ENCODE measurements around the gene LINC01488. TPM values are rescaled to one million over a fixed set of nuclear protein-coding genes. Genes with fewer than 3 reads are reported as not detected.

Gene LINC01488
- total and polyA plus RNA-seq, 10 of the 15 experiments (the other 5 are each of a cell fraction or from before 2014, with no cell fraction given): not detected

DNA sequence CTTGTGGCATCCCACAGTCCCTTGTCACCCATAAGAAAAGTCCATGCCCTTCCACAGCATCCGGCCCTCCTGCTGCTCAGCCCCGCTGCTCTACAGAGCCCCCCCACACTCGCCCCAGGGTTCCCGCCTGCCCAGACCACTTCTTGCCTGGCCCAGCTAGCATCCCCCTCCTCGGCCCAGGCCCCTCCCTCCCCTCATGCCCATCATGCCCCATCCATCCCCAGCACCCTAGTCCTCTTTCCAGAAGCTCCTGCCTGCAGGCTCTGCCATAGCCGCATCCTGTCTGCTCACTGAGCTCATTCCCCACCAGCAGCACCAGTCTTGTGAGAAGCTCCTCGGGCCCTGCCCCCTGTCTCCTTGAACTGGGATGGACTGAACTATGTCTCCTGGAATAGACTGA, 54.4 kb downstream of the LINC01488 start:
- no peak for TF ChIP-seq WRNIP1 (IDR thresholded peaks at IDR 0.05; ENCODE audit: borderline replicate concordance, low read depth, low read length)
- no peak for TF ChIP-seq NR2F1 (conservative IDR thresholded peaks at IDR 0.05)
- TF ChIP-seq CBX5 (IDR thresholded peaks at IDR 0.05; ENCODE audit: low read depth): no peak
- TF ChIP-seq MYC (IDR thresholded peaks at IDR 0.05; ENCODE audit: insufficient read depth, insufficient read length, insufficient replicate concordance, low read length, severe bottlenecking): no peak
- TF ChIP-seq NBN (IDR thresholded peaks at IDR 0.05): no peak
- TF ChIP-seq ZNF622 (IDR thresholded peaks at IDR 0.05): no peak
- TF ChIP-seq CREB1 (IDR thresholded peaks at IDR 0.05; ENCODE audit: low read depth): no peak
- TF ChIP-seq SMAD1 (IDR thresholded peaks at IDR 0.05; ENCODE audit: low read depth, partially characterized antibody): no peak
- no peak for TF ChIP-seq POLR2A (IDR thresholded peaks at IDR 0.05; ENCODE audit: low read depth, low read length)
- TF ChIP-seq, protein P1, sequence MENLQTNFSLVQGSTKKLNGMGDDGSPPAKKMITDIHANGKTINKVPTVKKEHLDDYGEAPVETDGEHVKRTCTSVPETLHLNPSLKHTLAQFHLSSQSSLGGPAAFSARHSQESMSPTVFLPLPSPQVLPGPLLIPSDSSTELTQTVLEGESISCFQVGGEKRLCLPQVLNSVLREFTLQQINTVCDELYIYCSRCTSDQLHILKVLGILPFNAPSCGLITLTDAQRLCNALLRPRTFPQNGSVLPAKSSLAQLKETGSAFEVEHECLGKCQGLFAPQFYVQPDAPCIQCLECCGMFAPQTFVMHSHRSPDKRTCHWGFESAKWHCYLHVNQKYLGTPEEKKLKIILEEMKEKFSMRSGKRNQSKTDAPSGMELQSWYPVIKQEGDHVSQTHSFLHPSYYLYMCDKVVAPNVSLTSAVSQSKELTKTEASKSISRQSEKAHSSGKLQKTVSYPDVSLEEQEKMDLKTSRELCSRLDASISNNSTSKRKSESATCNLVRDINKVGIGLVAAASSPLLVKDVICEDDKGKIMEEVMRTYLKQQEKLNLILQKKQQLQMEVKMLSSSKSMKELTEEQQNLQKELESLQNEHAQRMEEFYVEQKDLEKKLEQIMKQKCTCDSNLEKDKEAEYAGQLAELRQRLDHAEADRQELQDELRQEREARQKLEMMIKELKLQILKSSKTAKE (IDR thresholded peaks at IDR 0.05; ENCODE audit: low read depth, poor library complexity, severe bottlenecking): no peak
- no peak for TF ChIP-seq SUZ12 (IDR thresholded peaks at IDR 0.05; ENCODE audit: unreplicated experiment)
- TF ChIP-seq, protein P2, sequence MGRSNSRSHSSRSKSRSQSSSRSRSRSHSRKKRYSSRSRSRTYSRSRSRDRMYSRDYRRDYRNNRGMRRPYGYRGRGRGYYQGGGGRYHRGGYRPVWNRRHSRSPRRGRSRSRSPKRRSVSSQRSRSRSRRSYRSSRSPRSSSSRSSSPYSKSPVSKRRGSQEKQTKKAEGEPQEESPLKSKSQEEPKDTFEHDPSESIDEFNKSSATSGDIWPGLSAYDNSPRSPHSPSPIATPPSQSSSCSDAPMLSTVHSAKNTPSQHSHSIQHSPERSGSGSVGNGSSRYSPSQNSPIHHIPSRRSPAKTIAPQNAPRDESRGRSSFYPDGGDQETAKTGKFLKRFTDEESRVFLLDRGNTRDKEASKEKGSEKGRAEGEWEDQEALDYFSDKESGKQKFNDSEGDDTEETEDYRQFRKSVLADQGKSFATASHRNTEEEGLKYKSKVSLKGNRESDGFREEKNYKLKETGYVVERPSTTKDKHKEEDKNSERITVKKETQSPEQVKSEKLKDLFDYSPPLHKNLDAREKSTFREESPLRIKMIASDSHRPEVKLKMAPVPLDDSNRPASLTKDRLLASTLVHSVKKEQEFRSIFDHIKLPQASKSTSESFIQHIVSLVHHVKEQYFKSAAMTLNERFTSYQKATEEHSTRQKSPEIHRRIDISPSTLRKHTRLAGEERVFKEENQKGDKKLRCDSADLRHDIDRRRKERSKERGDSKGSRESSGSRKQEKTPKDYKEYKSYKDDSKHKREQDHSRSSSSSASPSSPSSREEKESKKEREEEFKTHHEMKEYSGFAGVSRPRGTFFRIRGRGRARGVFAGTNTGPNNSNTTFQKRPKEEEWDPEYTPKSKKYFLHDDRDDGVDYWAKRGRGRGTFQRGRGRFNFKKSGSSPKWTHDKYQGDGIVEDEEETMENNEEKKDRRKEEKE (IDR thresholded peaks at IDR 0.05): no peak
- TF ChIP-seq CHD1 (IDR thresholded peaks at IDR 0.05; ENCODE audit: low read depth, low read length): no peak
- TF ChIP-seq, protein P3, sequence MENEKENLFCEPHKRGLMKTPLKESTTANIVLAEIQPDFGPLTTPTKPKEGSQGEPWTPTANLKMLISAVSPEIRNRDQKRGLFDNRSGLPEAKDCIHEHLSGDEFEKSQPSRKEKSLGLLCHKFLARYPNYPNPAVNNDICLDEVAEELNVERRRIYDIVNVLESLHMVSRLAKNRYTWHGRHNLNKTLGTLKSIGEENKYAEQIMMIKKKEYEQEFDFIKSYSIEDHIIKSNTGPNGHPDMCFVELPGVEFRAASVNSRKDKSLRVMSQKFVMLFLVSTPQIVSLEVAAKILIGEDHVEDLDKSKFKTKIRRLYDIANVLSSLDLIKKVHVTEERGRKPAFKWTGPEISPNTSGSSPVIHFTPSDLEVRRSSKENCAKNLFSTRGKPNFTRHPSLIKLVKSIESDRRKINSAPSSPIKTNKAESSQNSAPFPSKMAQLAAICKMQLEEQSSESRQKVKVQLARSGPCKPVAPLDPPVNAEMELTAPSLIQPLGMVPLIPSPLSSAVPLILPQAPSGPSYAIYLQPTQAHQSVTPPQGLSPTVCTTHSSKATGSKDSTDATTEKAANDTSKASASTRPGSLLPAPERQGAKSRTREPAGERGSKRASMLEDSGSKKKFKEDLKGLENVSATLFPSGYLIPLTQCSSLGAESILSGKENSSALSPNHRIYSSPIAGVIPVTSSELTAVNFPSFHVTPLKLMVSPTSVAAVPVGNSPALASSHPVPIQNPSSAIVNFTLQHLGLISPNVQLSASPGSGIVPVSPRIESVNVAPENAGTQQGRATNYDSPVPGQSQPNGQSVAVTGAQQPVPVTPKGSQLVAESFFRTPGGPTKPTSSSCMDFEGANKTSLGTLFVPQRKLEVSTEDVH (IDR thresholded peaks at IDR 0.05; ENCODE audit: low read depth, partially characterized antibody): no peak
- no peak for DNase-seq (ENCODE audit: low read depth, low spot score)
- WGBS (ENCODE audit: insufficient coverage, insufficient replicate concordance, low lambda C conversion rate, missing lambda C conversion rate): 61% methylated on average over 5 of the region's 7 CpGs

More for the DNA sequence above, 54.4 kb downstream of the LINC01488 start:
- no peak overlapping the region for H3K4me2 ChIP-seq (ENCODE audit: control insufficient read depth, insufficient read depth)
- no peaks in the 10 kb centered on the region for H3K4me1 ChIP-seq (ENCODE audit: control insufficient read depth, insufficient read depth, low read length)
- no peak overlapping the region for H3K27ac ChIP-seq (ENCODE audit: control insufficient read depth, insufficient read depth)
- H3K4me3 ChIP-seq: no peak overlapping the region
- no peaks in the 10 kb centered on the region for H3K9me3 ChIP-seq (replicated peaks; ENCODE audit: control insufficient read depth, insufficient read depth, low read length)
- H3K79me2 ChIP-seq (ENCODE audit: control insufficient read depth, insufficient read depth, low read length): no peaks in the 10 kb centered on the region
- H4K20me1 ChIP-seq (ENCODE audit: control insufficient read depth, insufficient read depth): peaks cover 3% of the 10 kb centered on the region; the same call in 1 of the 2 replicates
- POLR2A ChIA-PET: interaction anchor here (0.6 kb wide), 1 partner anchor 705 kb away, joined by 5 read pairs; no protein-coding TSS in a partner anchor
- in situ Hi-C loops (cut with MboI) (no loop called here), intact Hi-C loops (cut with micrococcal nuclease; ENCODE audit: unreplicated experiment) (no loop called here)
- H2AFZ ChIP-seq (ENCODE audit: control insufficient read depth, low read depth, low read length): no peak overlapping the region
- CTCF ChIA-PET: no interaction called here
- ATAC-seq (no peak), FAIRE-seq (no peak)
- no peaks in the 10 kb centered on the region for H3K27me3 ChIP-seq (replicated peaks in 1 of 2; ENCODE audit: control insufficient read depth in 2 of 2, insufficient read depth in 2 of 2, low read length in 1 of 2)
- H3K9ac ChIP-seq (ENCODE audit: control insufficient read depth, insufficient read depth, low read length): no peak overlapping the region
- H3K36me3 ChIP-seq (ENCODE audit: control insufficient read depth in 2 of 2, insufficient read depth in 2 of 2, low read length in 1 of 2): no peaks in the 10 kb centered on the region
- BruUV-seq (replicated peaks): no TSS peak
- RAD21 ChIA-PET (ENCODE audit: unreplicated experiment): no interaction called here
- SMC1A ChIA-PET (ENCODE audit: uncharacterized antibody, unreplicated experiment): no interaction called here
